ENCODE measurements around the gene CTPS1. TPM values are rescaled to one million over a fixed set of nuclear protein-coding genes. Genes with fewer than 3 reads are reported as not detected.

CTPS1 gene
- total and polyA plus RNA-seq, 2 of the 13 experiments (the other 11 are each of a cell fraction or from before 2014, with no cell fraction given) = 9.6 to 42.8 TPM

GRCh38 chr1:40980068-40980452 lies 564 bp downstream of the CTPS1 start (continued):
- no peak for TF ChIP-seq NCOR1 (IDR thresholded peaks at IDR 0.05; ENCODE audit: borderline replicate concordance, low read length)
- TF ChIP-seq ZNF335 (CRISPR knock-in tag; IDR thresholded peaks at IDR 0.05) = no peak
- TF ChIP-seq AFF4 (CRISPR knock-in tag; IDR thresholded peaks at IDR 0.05) = no peak
- TF ChIP-seq, protein P1, sequence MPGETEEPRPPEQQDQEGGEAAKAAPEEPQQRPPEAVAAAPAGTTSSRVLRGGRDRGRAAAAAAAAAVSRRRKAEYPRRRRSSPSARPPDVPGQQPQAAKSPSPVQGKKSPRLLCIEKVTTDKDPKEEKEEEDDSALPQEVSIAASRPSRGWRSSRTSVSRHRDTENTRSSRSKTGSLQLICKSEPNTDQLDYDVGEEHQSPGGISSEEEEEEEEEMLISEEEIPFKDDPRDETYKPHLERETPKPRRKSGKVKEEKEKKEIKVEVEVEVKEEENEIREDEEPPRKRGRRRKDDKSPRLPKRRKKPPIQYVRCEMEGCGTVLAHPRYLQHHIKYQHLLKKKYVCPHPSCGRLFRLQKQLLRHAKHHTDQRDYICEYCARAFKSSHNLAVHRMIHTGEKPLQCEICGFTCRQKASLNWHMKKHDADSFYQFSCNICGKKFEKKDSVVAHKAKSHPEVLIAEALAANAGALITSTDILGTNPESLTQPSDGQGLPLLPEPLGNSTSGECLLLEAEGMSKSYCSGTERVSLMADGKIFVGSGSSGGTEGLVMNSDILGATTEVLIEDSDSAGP (CRISPR knock-in tag; IDR thresholded peaks at IDR 0.05; ENCODE audit: borderline replicate concordance) = no peak
- TF ChIP-seq SKI (IDR thresholded peaks at IDR 0.05; ENCODE audit: partially characterized antibody) = no peak
- no peak for TF ChIP-seq TRAFD1 (CRISPR knock-in tag; IDR thresholded peaks at IDR 0.05; ENCODE audit: borderline replicate concordance)
- no peak for TF ChIP-seq MEIS1 (CRISPR knock-in tag; IDR thresholded peaks at IDR 0.05; ENCODE audit: borderline replicate concordance)
- no peak for TF ChIP-seq HOXA7 (CRISPR knock-in tag; IDR thresholded peaks at IDR 0.05)
- TF ChIP-seq TRIM24 (CRISPR knock-in tag; IDR thresholded peaks at IDR 0.05) = no peak
- no peak for TF ChIP-seq KMT2A (CRISPR knock-in tag; IDR thresholded peaks at IDR 0.05)
- TF ChIP-seq, protein P2, sequence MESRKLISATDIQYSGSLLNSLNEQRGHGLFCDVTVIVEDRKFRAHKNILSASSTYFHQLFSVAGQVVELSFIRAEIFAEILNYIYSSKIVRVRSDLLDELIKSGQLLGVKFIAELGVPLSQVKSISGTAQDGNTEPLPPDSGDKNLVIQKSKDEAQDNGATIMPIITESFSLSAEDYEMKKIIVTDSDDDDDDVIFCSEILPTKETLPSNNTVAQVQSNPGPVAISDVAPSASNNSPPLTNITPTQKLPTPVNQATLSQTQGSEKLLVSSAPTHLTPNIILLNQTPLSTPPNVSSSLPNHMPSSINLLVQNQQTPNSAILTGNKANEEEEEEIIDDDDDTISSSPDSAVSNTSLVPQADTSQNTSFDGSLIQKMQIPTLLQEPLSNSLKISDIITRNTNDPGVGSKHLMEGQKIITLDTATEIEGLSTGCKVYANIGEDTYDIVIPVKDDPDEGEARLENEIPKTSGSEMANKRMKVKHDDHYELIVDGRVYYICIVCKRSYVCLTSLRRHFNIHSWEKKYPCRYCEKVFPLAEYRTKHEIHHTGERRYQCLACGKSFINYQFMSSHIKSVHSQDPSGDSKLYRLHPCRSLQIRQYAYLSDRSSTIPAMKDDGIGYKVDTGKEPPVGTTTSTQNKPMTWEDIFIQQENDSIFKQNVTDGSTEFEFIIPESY (CRISPR knock-in tag; IDR thresholded peaks at IDR 0.05) = no peak
- no peak for TF ChIP-seq NAIF1 (CRISPR knock-in tag; IDR thresholded peaks at IDR 0.05; ENCODE audit: borderline replicate concordance)
- TF ChIP-seq PHF20 (CRISPR knock-in tag; IDR thresholded peaks at IDR 0.05) = no peak
- TF ChIP-seq, protein P3, sequence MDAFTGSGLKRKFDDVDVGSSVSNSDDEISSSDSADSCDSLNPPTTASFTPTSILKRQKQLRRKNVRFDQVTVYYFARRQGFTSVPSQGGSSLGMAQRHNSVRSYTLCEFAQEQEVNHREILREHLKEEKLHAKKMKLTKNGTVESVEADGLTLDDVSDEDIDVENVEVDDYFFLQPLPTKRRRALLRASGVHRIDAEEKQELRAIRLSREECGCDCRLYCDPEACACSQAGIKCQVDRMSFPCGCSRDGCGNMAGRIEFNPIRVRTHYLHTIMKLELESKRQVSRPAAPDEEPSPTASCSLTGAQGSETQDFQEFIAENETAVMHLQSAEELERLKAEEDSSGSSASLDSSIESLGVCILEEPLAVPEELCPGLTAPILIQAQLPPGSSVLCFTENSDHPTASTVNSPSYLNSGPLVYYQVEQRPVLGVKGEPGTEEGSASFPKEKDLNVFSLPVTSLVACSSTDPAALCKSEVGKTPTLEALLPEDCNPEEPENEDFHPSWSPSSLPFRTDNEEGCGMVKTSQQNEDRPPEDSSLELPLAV (CRISPR knock-in tag; conservative IDR thresholded peaks at IDR 0.05; ENCODE audit: low read depth) = 0 out of 2 replicates have a peak, but pooled peaks have one; percentile 31
- TF ChIP-seq ZNF20 (CRISPR knock-in tag; IDR thresholded peaks at IDR 0.05) = no peak
- TF ChIP-seq ZNF263 (CRISPR knock-in tag; IDR thresholded peaks at IDR 0.05) = no peak
- TF ChIP-seq ZNF879 (CRISPR knock-in tag; IDR thresholded peaks at IDR 0.05) = no peak
- no peak; the same call in 1 of the 2 replicates for TF ChIP-seq RAD21 (CRISPR knock-in tag; IDR thresholded peaks at IDR 0.05)
- TF ChIP-seq RXRB (CRISPR knock-in tag; IDR thresholded peaks at IDR 0.05; ENCODE audit: borderline replicate concordance) = no peak
- TF ChIP-seq YY1 (IDR thresholded peaks at IDR 0.05; ENCODE audit: insufficient read depth, insufficient replicate concordance, low read depth, low read length) = no peak
